ENCODE measurements around the gene ALAS1. TPM values are rescaled to one million over a fixed set of nuclear protein-coding genes. Genes with fewer than 3 reads are reported as not detected.

ALAS1 gene
- total and polyA plus RNA-seq, 2 of the 13 experiments (the other 11 are each of a cell fraction or from before 2014, with no cell fraction given), result 36.0 to 43.2 TPM

GRCh38 chr3:52240059-52240885, 42.3 kb downstream of the ALAS1 start (continued):
- TF ChIP-seq SMYD3 (CRISPR knock-in tag; IDR thresholded peaks at IDR 0.05) (no peak), KMT2B (CRISPR knock-in tag; IDR thresholded peaks at IDR 0.05) (0 out of 2 replicates have a peak, but pooled peaks have one; percentile 33), SRSF1 (optimal IDR thresholded peaks at IDR 0.05; ENCODE audit: low read depth, low read length) (no peak), CHD4 (IDR thresholded peaks at IDR 0.05; ENCODE audit: borderline replicate concordance, low read length) (no peak), MAZ (IDR thresholded peaks at IDR 0.05; ENCODE audit: borderline replicate concordance, low read depth, low read length) (no peak), MAZ (CRISPR knock-in tag; IDR thresholded peaks at IDR 0.05; ENCODE audit: low read depth) (0 out of 2 replicates have a peak, but pooled peaks have one; percentile 26), NFE2L2 (IDR thresholded peaks at IDR 0.05; ENCODE audit: low read length) (no peak), TAF1 (CRISPR knock-in tag; IDR thresholded peaks at IDR 0.05) (no peak), ZBTB44 (CRISPR knock-in tag; IDR thresholded peaks at IDR 0.05) (no peak), ZNF207 (IDR thresholded peaks at IDR 0.05; ENCODE audit: borderline replicate concordance) (no peak), FOXJ3 (CRISPR knock-in tag; IDR thresholded peaks at IDR 0.05; ENCODE audit: borderline replicate concordance) (no peak), KAT7 (CRISPR knock-in tag; IDR thresholded peaks at IDR 0.05; ENCODE audit: borderline replicate concordance) (no peak), ZMYM3 (CRISPR knock-in tag; IDR thresholded peaks at IDR 0.05) (no peak), CHCHD3 (CRISPR knock-in tag; IDR thresholded peaks at IDR 0.05) (no peak), ZNF274 (CRISPR knock-in tag; IDR thresholded peaks at IDR 0.05) (0 out of 2 replicates have a peak, but pooled peaks have one; percentile 22), ZXDC (CRISPR knock-in tag; IDR thresholded peaks at IDR 0.05) (no peak), ZMAT3 (CRISPR knock-in tag; conservative IDR thresholded peaks at IDR 0.05) (no peak), ZBTB2 (CRISPR knock-in tag; IDR thresholded peaks at IDR 0.05; ENCODE audit: low read depth) (no peak), ATF3 (CRISPR knock-in tag; IDR thresholded peaks at IDR 0.05) (no peak), MEF2D (CRISPR knock-in tag; IDR thresholded peaks at IDR 0.05) (no peak), ZC3H4 (CRISPR knock-in tag; IDR thresholded peaks at IDR 0.05; ENCODE audit: borderline replicate concordance) (peak; percentile 53; the same call in 1 of the 2 replicates), ZNF557 (CRISPR knock-in tag; IDR thresholded peaks at IDR 0.05) (no peak), MXD4 (CRISPR knock-in tag; IDR thresholded peaks at IDR 0.05) (no peak), ZNF282 (IDR thresholded peaks at IDR 0.05; ENCODE audit: partially characterized antibody) (no peak), ZFP41 (CRISPR knock-in tag; IDR thresholded peaks at IDR 0.05; ENCODE audit: borderline replicate concordance) (no peak), ZNF101 (CRISPR knock-in tag; IDR thresholded peaks at IDR 0.05; ENCODE audit: borderline replicate concordance, low read depth) (no peak)

Measured in HepG2 (cell line).